HepG2 (cell line): ENCODE data around the gene OVCA2. TPM values are rescaled to one million over a fixed set of nuclear protein-coding genes. Genes with fewer than 3 reads are reported as not detected.

ENCODE experiments used
- ADNP ChIP-seq: sonication (generic); formaldehyde crosslinking; IDR thresholded peaks from 2 replicates; pipeline ENCODE4 v1.4.0; 2020; ENCODE audit warnings: missing genetic modification reagents
- ARID2 ChIP-seq: sonication (generic); formaldehyde crosslinking; IDR thresholded peaks from 2 replicates; pipeline ENCODE4 v1.8.1; 2022; ENCODE audit warnings: mild to moderate bottlenecking, missing genetic modification reagents, borderline replicate concordance
- ARNTL ChIP-seq: sonication (generic); formaldehyde crosslinking; IDR thresholded peaks from 2 replicates; pipeline ENCODE4 v1.4.0; 2020; ENCODE audit warnings: mild to moderate bottlenecking, missing genetic modification reagents
- CENPT ChIP-seq: sonication (generic); formaldehyde crosslinking; IDR thresholded peaks from 2 replicates; pipeline ENCODE4 v1.8.0; 2022; ENCODE audit warnings: low read depth, mild to moderate bottlenecking, moderate library complexity, missing genetic modification reagents
- GPN1 ChIP-seq: sonication (generic); formaldehyde crosslinking; IDR thresholded peaks from 2 replicates; pipeline ENCODE4 v1.5.1; 2020; ENCODE audit warnings: missing genetic modification reagents, borderline replicate concordance
- HOXA3 ChIP-seq: sonication (generic); formaldehyde crosslinking; IDR thresholded peaks from 2 replicates; pipeline ENCODE4 v1.5.0; 2020; ENCODE audit warnings: missing genetic modification reagents
- HOXD1 ChIP-seq: sonication (generic); formaldehyde crosslinking; IDR thresholded peaks from 2 replicates; pipeline ENCODE4 v1.5.0; 2020; ENCODE audit warnings: missing genetic modification reagents
- KDM6A ChIP-seq: IDR thresholded peaks from 2 replicates; pipeline ENCODE4 v1.6.1; 2016; ENCODE audit warnings: low read depth
- ZNF382 ChIP-seq: sonication (generic); formaldehyde crosslinking; IDR thresholded peaks from 2 replicates; pipeline ENCODE4 v1.5.0; 2020; ENCODE audit warnings: missing genetic modification reagents, mild to moderate bottlenecking, borderline replicate concordance
- ZNF558 ChIP-seq: sonication (generic); formaldehyde crosslinking; IDR thresholded peaks from 2 replicates; pipeline ENCODE4 v1.9.0; 2022; ENCODE audit warnings: mild to moderate bottlenecking, missing genetic modification reagents, borderline replicate concordance
- ZNF567 ChIP-seq: sonication (generic); formaldehyde crosslinking; IDR thresholded peaks from 2 replicates; pipeline ENCODE4 v1.8.1; 2023; ENCODE audit warnings: mild to moderate bottlenecking, missing genetic modification reagents, borderline replicate concordance
- polyA plus RNA-seq, 8 experiments: library from polyadenylated mRNA; depleted of rRNA in 3 of 8; stranded (reverse) in 7 of 8; unstranded in 1 of 8; fragments of >200 nt; fragmentation: Illumina TruSeq in 4 of 8; extraction: Trizol in 4 of 8; gene quantifications; 2 replicates each; pipeline versions ENCODE4 v1.2.1 to v1.2.3, GENCODE V29; 2011 to 2016; ENCODE audit warnings: low read depth in 4 of 8, missing spikeins in 1 of 8, mixed read lengths in 1 of 8; ENCODE audit not compliant: insufficient read depth in 1 of 8
- total RNA-seq, 5 experiments: library from RNA; depleted of rRNA; stranded (reverse); fragments of >200 nt; fragmentation: Illumina TruSeq; extraction: Trizol; gene quantifications; 2 replicates each; pipeline ENCODE4 v1.2.3, GENCODE V29; 2016; ENCODE audit warnings: low read depth in 1 of 5
- TF ChIP-seq, protein P1 (sequence below): sonication (generic); formaldehyde crosslinking; IDR thresholded peaks from 2 replicates; pipeline ENCODE4 v1.4.0; 2020; ENCODE audit warnings: missing genetic modification reagents
- TF ChIP-seq, protein P2 (sequence below): sonication (generic); formaldehyde crosslinking; IDR thresholded peaks from 2 replicates; pipeline ENCODE4 v1.5.1; 2020; ENCODE audit warnings: missing genetic modification reagents, mild to moderate bottlenecking, borderline replicate concordance
- TF ChIP-seq, protein P3 (sequence below), 2 experiments: sonication (generic) in 1 of 2; formaldehyde crosslinking in 1 of 2; IDR thresholded peaks; 2 replicates each; pipeline versions ENCODE4 v1.5.1 to v1.6.1; 2011 to 2020; ENCODE audit warnings: borderline replicate concordance in 1 of 2, low read depth in 1 of 2, low read length in 1 of 2, mild to moderate bottlenecking in 1 of 2, missing genetic modification reagents in 1 of 2, moderate library complexity in 1 of 2
- TF ChIP-seq, protein P4 (sequence below): sonication (generic); formaldehyde crosslinking; IDR thresholded peaks from 2 replicates; pipeline ENCODE4 v1.4.0; 2020; ENCODE audit warnings: missing genetic modification reagents, low read depth, mild to moderate bottlenecking, borderline replicate concordance
- TF ChIP-seq, protein P5 (sequence below): sonication (generic); formaldehyde crosslinking; IDR thresholded peaks from 2 replicates; pipeline ENCODE4 v1.9.0; 2022; ENCODE audit warnings: low read depth, missing genetic modification reagents

OVCA2 gene
- total and polyA plus RNA-seq, 2 of the 13 experiments (the other 11 are each of a cell fraction or from before 2014, with no cell fraction given), result 23.7 to 28.2 TPM

DNA sequence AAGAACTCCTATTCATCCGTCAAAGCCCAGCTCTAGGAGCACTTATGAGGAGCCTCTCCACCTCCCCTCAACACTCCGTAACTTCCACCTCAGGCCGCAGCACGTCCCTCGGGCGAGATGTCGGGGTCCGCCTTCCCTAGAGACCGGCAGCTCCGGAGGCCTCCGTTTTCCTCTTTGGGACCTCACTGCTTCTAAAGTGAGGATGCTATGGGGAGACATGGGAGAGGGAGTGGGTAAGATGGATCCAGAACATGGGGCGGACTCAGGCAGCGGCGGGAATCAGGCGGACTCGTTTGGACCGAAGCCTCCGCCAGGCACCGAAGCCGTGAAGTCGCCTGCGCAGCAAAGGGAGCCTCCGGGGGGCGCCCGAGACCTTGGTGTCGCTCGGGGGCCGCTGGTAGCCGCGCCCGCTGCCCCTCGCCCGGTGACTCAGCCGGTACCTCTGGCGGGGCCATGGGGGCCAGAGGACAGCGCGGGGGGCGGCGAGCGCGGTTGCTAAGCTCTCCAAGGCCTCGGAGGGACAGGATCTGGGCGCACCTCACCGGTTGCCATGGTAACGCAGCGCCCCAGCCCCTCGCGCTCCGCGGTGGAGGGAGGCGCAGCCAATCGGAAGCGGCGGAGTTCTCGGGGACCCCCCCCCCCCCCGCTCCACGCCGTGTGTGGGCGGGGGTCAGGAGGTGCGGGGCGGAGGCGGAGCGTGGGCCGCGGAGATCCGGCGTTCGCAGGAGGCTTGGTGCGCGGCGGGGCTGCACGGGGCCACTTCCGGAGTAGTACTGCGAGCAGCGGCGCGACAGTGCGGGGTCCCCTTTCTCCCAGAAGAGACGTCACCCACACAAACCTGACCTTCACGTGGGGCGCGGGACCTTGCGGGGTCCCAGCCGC, 11.8 kb downstream of the OVCA2 start (continued):
- TF ChIP-seq ZNF382 (CRISPR knock-in tag), result no peak
- TF ChIP-seq, protein P1, sequence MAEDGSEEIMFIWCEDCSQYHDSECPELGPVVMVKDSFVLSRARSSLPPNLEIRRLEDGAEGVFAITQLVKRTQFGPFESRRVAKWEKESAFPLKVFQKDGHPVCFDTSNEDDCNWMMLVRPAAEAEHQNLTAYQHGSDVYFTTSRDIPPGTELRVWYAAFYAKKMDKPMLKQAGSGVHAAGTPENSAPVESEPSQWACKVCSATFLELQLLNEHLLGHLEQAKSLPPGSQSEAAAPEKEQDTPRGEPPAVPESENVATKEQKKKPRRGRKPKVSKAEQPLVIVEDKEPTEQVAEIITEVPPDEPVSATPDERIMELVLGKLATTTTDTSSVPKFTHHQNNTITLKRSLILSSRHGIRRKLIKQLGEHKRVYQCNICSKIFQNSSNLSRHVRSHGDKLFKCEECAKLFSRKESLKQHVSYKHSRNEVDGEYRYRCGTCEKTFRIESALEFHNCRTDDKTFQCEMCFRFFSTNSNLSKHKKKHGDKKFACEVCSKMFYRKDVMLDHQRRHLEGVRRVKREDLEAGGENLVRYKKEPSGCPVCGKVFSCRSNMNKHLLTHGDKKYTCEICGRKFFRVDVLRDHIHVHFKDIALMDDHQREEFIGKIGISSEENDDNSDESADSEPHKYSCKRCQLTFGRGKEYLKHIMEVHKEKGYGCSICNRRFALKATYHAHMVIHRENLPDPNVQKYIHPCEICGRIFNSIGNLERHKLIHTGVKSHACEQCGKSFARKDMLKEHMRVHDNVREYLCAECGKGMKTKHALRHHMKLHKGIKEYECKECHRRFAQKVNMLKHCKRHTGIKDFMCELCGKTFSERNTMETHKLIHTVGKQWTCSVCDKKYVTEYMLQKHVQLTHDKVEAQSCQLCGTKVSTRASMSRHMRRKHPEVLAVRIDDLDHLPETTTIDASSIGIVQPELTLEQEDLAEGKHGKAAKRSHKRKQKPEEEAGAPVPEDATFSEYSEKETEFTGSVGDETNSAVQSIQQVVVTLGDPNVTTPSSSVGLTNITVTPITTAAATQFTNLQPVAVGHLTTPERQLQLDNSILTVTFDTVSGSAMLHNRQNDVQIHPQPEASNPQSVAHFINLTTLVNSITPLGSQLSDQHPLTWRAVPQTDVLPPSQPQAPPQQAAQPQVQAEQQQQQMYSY (CRISPR knock-in tag), result no peak
- TF ChIP-seq ARNTL (CRISPR knock-in tag), result no peak
- TF ChIP-seq, protein P2, sequence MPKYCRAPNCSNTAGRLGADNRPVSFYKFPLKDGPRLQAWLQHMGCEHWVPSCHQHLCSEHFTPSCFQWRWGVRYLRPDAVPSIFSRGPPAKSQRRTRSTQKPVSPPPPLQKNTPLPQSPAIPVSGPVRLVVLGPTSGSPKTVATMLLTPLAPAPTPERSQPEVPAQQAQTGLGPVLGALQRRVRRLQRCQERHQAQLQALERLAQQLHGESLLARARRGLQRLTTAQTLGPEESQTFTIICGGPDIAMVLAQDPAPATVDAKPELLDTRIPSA (CRISPR knock-in tag), result no peak
- TF ChIP-seq, protein P3, sequence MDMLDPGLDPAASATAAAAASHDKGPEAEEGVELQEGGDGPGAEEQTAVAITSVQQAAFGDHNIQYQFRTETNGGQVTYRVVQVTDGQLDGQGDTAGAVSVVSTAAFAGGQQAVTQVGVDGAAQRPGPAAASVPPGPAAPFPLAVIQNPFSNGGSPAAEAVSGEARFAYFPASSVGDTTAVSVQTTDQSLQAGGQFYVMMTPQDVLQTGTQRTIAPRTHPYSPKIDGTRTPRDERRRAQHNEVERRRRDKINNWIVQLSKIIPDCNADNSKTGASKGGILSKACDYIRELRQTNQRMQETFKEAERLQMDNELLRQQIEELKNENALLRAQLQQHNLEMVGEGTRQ (IDR thresholded peaks at IDR 0.05; ENCODE audit: low read depth, low read length), result no peak
- TF ChIP-seq, protein P3 (CRISPR knock-in tag; IDR thresholded peaks at IDR 0.05; ENCODE audit: borderline replicate concordance), result no peak
- TF ChIP-seq GPN1 (CRISPR knock-in tag), result no peak
- no peak for TF ChIP-seq ZNF567 (CRISPR knock-in tag)
- TF ChIP-seq, protein P4, sequence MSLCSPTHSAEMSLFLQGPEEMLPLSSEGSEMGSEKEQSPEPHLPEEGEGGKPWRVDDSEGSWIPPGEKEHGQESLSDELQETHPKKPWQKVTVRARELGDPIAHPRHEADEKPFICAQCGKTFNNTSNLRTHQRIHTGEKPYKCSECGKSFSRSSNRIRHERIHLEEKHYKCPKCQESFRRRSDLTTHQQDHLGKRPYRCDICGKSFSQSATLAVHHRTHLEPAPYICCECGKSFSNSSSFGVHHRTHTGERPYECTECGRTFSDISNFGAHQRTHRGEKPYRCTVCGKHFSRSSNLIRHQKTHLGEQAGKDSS, result no peak
- TF ChIP-seq HOXD1 (CRISPR knock-in tag), result no peak
- TF ChIP-seq, protein P5, sequence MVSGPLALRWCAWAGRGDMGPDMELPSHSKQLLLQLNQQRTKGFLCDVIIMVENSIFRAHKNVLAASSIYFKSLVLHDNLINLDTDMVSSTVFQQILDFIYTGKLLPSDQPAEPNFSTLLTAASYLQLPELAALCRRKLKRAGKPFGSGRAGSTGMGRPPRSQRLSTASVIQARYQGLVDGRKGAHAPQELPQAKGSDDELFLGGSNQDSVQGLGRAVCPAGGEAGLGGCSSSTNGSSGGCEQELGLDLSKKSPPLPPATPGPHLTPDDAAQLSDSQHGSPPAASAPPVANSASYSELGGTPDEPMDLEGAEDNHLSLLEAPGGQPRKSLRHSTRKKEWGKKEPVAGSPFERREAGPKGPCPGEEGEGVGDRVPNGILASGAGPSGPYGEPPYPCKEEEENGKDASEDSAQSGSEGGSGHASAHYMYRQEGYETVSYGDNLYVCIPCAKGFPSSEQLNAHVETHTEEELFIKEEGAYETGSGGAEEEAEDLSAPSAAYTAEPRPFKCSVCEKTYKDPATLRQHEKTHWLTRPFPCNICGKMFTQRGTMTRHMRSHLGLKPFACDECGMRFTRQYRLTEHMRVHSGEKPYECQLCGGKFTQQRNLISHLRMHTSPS (CRISPR knock-in tag), result no peak
- TF ChIP-seq CENPT (CRISPR knock-in tag), result no peak
- TF ChIP-seq ADNP (CRISPR knock-in tag), result no peak
- TF ChIP-seq KDM6A (CRISPR knock-in tag), result no peak
- TF ChIP-seq ARID2, result no peak
- 0 out of 2 replicates have a peak, but pooled peaks have one; percentile 19 for TF ChIP-seq HOXA3 (CRISPR knock-in tag)
- TF ChIP-seq ZNF558 (CRISPR knock-in tag), result no peak
